CD4-positive, CD25-positive, alpha-beta regulatory T cell (primary cell): Measurements from ENCODE around the gene RNF157. TPM values are rescaled to one million over a fixed set of nuclear protein-coding genes. Genes with fewer than 3 reads are reported as not detected.

Source experiments
- ATAC-seq, 2 donors: fragments of 150-1000 bp; cut with Tn5 transposase; one replicate each; pipeline ENCODE4 v1.10.0; 2021; ENCODE audit warnings: low read depth in 2 of 2, moderate number of reproducible peaks in 2 of 2, moderate library complexity in 1 of 2
- DNase-seq, 3 donors: peaks; one replicate each; pipeline versions ENCODE4 v3.0.0 to v3.0.0-alpha.2; 2012 to 2022; ENCODE audit warnings: mixed read lengths in 1 of 3
- H3K27ac ChIP-seq: one replicate; pipeline ENCODE4 v1.7.0; 2013; ENCODE audit warnings: mild to moderate bottlenecking, low read length; ENCODE audit not compliant: insufficient read depth, poor library complexity, severe bottlenecking
- H3K27me3 ChIP-seq: one replicate; pipeline ENCODE4 v1.7.0; 2013; ENCODE audit warnings: low read length; ENCODE audit not compliant: control insufficient read depth, insufficient read depth
- H3K36me3 ChIP-seq: one replicate; pipeline ENCODE4 v1.7.0; 2013; ENCODE audit warnings: mild to moderate bottlenecking, low read length, moderate library complexity; ENCODE audit not compliant: control insufficient read depth, insufficient read depth
- H3K4me1 ChIP-seq: 2 replicates; pipeline ENCODE4 v1.7.0; 2013; ENCODE audit warnings: mild to moderate bottlenecking, low read length; ENCODE audit not compliant: insufficient read depth, control insufficient read depth, poor library complexity, severe bottlenecking
- H3K4me3 ChIP-seq: one replicate; pipeline ENCODE4 v1.7.0; 2013; ENCODE audit warnings: low read depth, mild to moderate bottlenecking, low read length, moderate library complexity
- H3K9me3 ChIP-seq, 2 experiments: 1 replicate in 1 of 2; 2 replicates in 1 of 2; pipeline ENCODE4 v1.7.0; 2013; ENCODE audit warnings: low read length in 2 of 2, mild to moderate bottlenecking in 1 of 2, moderate library complexity in 1 of 2; ENCODE audit not compliant: control insufficient read depth in 2 of 2
- H3K27ac Mint-ChIP-seq, 3 donors: one replicate each; pipeline ENCODE4 v1.8.0; 2020 to 2022; ENCODE audit warnings: mild to moderate bottlenecking in 3 of 3, mixed read lengths in 3 of 3, moderate library complexity in 2 of 3
- H3K27me3 Mint-ChIP-seq: one replicate; pipeline ENCODE4 v1.8.0; 2022; ENCODE audit warnings: mild to moderate bottlenecking, mixed read lengths
- H3K36me3 Mint-ChIP-seq: one replicate; pipeline ENCODE4 v1.8.0; 2020; ENCODE audit warnings: mixed read lengths
- H3K4me1 Mint-ChIP-seq, 4 donors: one replicate each; pipeline ENCODE4 v1.8.0; 2020 to 2022; ENCODE audit warnings: mixed read lengths in 4 of 4, mild to moderate bottlenecking in 1 of 4
- H3K4me3 Mint-ChIP-seq, 4 donors: one replicate each; pipeline ENCODE4 v1.8.0; 2020 to 2022; ENCODE audit warnings: mild to moderate bottlenecking in 4 of 4, mixed read lengths in 4 of 4, moderate library complexity in 3 of 4
- H3K9me3 Mint-ChIP-seq, 7 donors: one replicate each; pipeline ENCODE4 v1.8.0; 2020 to 2022; ENCODE audit warnings: mixed read lengths in 7 of 7, mild to moderate bottlenecking in 3 of 7, moderate library complexity in 2 of 7
- polyA plus RNA-seq, 4 donors: library from polyadenylated mRNA; unstranded; fragments of 300-500 nt; fragmentation: Illumina TruSeq; gene quantifications; one replicate each; pipeline ENCODE4 v1.2.3, GENCODE V29; 2021
- total RNA-seq: library from RNA; stranded (reverse); gene quantifications from one replicate; pipeline ENCODE4 v1.2.3, GENCODE V29; 2022

Gene RNF157
- total RNA-seq (17.7 TPM), polyA plus RNA-seq (1 to 10 TPM; 3.3 to 5.6 (median 4.3) TPM)

DNA sequence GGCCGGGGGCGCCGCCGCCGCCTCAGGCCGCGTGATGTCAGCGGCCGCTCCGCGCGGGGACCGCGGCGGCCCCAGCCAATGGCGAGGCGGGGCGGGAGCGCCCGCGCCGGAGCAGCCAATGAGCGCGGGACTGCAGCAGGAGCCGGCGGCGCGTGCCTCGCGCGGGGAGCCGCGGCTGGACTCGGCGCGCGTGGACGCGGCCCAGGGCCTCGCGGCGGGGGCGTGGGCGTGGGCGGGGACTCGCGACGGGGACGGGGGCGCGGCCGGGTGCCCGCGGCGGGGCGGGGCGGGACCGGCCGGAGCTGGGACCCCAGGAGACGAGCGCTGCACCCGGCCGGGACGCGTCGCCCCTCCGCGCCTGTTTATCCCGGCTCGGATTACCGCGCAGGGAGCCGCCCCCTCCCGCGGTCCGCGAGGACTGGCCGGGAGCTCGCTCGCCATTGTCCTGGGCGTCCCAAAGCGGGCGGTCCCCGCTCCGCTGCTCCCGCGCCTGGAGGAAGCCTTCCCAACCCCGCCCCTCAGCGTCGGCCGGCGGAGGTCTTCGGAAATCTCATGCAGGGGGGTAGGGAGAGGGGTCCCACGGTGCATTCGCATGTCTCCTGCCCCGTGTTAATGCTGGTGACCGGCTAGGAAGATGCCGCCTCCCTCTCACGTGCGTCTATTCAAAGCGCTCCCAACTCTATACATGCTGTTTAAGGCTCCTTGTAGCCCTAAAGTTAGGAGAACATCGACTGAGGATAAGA is at the start of gene RNF157:
TSS of gene RNF157 (minus strand) at position 33 of the 743 bp plus-strand sequence. CDS start 253 bp downstream, outside the sequence.
- H3K4me1 Mint-ChIP-seq: peaks cover 18 to 44% (median 22%) of the 10 kb centered on the region in 4 donors
- H3K9me3 ChIP-seq: no peaks in the 10 kb centered on the region
- peak within 1 kb of the TSS; percentile 69 for H3K4me3 ChIP-seq
- no peaks in the 10 kb centered on the region for H3K36me3 ChIP-seq
- DNase-seq: peak; percentile 64 to 70 (median 69)
- peak within 1 kb of the TSS; percentile 91 to 97 (median 93) for H3K4me3 Mint-ChIP-seq
- peaks cover 28% of the 10 kb centered on the region for H3K4me1 ChIP-seq
- no peaks in the 10 kb centered on the region for H3K36me3 Mint-ChIP-seq
- peak; percentile 92 to 94 for ATAC-seq
- peaks cover 4% of the 10 kb centered on the region for H3K27me3 ChIP-seq
- H3K27me3 Mint-ChIP-seq: peaks cover 17% of the 10 kb centered on the region
- peak within 1 kb of the TSS; percentile 87 to 96 (median 87) for H3K27ac Mint-ChIP-seq
- peak within 1 kb of the TSS; percentile 65 for H3K27ac ChIP-seq
- H3K9me3 Mint-ChIP-seq: no peaks in the 10 kb centered on the region

DNA sequence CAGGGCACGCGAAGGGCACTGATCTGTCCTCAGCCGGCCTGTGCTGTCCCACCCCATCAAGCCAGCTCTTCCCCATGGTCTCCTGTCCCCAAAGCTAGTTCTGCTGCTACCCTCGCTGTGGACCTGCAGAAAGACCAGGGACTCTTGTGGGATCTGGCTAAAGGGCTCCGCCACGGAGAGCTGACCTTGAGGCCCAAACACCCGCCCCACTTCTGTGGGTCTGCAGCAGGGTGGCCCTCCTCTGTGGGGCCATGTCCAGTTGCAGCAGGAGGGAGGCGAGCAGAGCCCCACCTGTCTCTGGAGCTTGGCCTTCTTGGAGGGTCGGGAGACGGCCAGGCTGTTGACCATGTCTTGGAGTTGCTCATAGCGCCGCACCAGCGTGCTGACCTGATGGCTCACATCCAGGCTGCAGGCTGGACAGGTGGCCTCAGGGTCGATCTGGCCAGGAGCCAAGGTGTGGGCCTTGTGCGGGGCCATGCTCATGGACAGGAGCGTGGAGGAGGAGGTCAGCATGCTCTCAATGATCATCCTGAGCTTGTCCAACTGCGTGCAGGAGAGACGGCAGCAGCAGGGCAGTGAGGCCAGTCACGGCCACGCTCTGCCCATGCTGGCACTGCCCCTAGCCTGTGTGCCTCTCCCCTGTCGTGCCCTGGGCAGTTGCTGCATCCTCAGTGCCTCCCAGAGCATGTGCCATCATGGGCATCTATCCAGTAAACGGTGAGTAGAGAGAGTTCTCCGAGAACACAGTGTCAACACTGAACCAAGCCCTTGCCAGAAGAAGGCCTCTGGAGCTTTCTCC is 41.5 kb upstream of the RNF157 start:
- no peak for ATAC-seq
- Histone ChIP-seq H3K27ac (no peak overlapping the region), H3K27me3 (no peaks in the 10 kb centered on the region), H3K4me1 (peaks cover 8% of the 10 kb centered on the region), H3K36me3 (no peaks in the 10 kb centered on the region), H3K4me3 (no peak overlapping the region), H3K9me3 (no peaks in the 10 kb centered on the region)
- no peak for DNase-seq
- Mint-ChIP-seq H3K9me3 (no peaks in the 10 kb centered on the region), H3K27me3 (peaks cover 4% of the 10 kb centered on the region), H3K36me3 (no peaks in the 10 kb centered on the region), H3K4me3 (no peak overlapping the region), H3K4me1 (peaks cover 4 to 15% (median 5%) of the 10 kb centered on the region in 4 donors), H3K27ac (no peak overlapping the region)

DNA sequence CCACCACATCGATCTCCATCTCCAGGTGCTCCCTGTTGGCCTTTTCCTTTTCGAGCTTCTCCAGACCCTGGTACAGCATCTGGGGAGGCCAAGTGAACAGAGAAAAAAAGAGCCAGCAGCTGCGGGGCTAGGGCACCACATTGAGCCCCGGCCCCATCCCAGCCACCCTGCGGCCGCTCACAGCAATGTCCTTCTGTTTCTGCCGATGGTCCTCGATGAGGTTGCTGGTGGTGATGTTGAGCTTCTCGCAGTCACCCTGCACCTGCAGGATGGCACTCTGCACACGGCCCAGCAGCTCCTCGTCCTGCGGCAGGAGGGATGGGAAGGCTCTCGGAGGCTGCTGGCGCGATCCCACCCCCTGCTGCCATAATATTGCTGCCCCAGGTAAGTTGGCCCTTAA is 40.4 kb upstream of the RNF157 start:
- Mint-ChIP-seq H3K4me1 (peaks cover 4 to 23% (median 5%) of the 10 kb centered on the region in 4 donors), H3K27ac (no peak overlapping the region), H3K27me3 (peaks cover 4% of the 10 kb centered on the region), H3K9me3 (no peaks in the 10 kb centered on the region), H3K4me3 (no peak overlapping the region), H3K36me3 (no peaks in the 10 kb centered on the region)
- no peaks in the 10 kb centered on the region for H3K27me3 ChIP-seq
- no peaks in the 10 kb centered on the region for H3K36me3 ChIP-seq
- no peaks in the 10 kb centered on the region for H3K9me3 ChIP-seq
- H3K4me3 ChIP-seq: no peak overlapping the region
- peaks cover 11% of the 10 kb centered on the region for H3K4me1 ChIP-seq
- H3K27ac ChIP-seq: no peak overlapping the region
- no peak for DNase-seq
- no peak for ATAC-seq

DNA sequence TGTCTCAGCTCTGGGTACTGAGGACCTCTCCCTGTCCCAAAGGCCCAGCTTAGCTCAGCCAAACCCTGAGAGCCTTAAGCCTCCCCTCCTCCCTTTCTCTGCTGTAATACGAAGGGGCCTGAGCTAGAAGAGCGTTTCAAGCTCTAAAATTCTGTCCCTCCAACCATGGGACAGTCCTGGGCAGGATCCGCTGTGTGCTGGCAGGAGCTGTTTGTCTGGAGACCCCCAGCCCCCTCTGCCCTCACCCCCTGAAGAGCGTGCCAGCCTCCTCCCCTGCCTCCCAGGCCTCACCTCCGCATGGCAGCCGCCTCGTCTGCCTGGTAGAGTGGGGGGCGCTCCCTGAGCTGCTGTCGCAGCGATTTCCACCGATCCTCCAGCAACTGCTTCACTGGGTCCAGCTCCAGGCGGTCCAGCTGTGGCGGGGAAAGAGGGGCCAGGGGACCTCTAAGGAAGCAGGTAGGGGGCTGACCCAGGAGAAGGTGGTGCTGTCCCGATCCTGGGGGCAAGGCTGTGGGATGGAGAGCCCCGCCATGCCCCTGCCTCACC is 39.5 kb upstream of the RNF157 start:
- peaks cover 4 to 29% (median 7%) of the 10 kb centered on the region in 4 donors for H3K4me1 Mint-ChIP-seq
- no peaks in the 10 kb centered on the region for H3K36me3 Mint-ChIP-seq
- Histone ChIP-seq H3K36me3 (no peaks in the 10 kb centered on the region), H3K27ac (no peak overlapping the region), H3K4me3 (no peak overlapping the region), H3K4me1 (peaks cover 13% of the 10 kb centered on the region), H3K9me3 (no peaks in the 10 kb centered on the region), H3K27me3 (no peaks in the 10 kb centered on the region)
- DNase-seq: no peak
- H3K27me3 Mint-ChIP-seq: peaks cover 4% of the 10 kb centered on the region
- peak overlapping the region in 2 of 3 donors; percentile 17 to 82 for H3K27ac Mint-ChIP-seq
- ATAC-seq: no peak
- no peaks in the 10 kb centered on the region for H3K9me3 Mint-ChIP-seq
- H3K4me3 Mint-ChIP-seq: no peak overlapping the region

DNA sequence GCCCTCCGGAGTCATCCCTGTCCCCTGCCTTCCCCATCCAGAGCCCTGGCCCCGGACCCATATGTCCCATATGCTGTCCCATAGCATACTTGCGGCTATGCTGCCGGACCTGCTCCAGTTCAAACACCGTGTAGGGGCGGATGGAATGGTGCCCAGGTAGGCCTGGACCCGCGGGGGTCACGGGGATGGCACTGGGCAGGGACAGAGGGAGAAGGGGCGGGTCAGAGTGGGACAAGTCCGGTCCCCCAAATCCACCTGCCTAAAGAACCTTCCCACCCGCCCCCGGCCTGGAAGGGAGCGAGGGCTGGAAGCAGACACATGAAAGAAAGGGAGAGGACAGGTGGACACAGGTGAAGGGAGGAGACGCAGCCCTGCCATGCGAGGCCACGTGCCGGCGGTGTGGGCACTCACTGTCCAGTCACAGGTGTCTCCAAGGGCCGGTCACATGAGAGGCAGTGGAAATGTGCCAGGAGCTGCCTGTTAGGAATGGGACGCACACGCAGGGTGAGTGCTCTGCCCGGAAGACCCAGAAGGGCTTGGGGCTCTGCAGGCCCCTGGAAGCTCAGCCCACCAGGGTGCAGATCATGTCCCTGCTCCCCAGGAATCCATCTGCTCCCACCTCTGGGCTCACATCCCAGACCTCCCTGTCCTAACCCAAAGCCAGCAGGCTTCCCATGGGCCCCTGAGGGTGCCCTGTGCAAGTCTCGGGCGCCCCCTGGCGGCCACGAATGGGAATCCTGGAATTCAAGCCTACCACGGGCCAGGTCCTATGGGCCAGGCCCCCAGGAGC is 38.9 kb upstream of the RNF157 start:
- no peak overlapping the region for H3K4me3 ChIP-seq
- H3K27me3 ChIP-seq: no peaks in the 10 kb centered on the region
- H3K27ac ChIP-seq: no peak overlapping the region
- no peaks in the 10 kb centered on the region for H3K9me3 ChIP-seq
- peak; percentile 76 to 81 (median 77) for DNase-seq
- Mint-ChIP-seq H3K27me3 (peaks cover 1% of the 10 kb centered on the region), H3K36me3 (no peaks in the 10 kb centered on the region), H3K4me3 (no peak overlapping the region), H3K4me1 (peaks cover 4 to 35% (median 11%) of the 10 kb centered on the region in 4 donors), H3K9me3 (no peaks in the 10 kb centered on the region), H3K27ac (peak overlapping the region in 2 of 3 donors; percentile 17 to 82)
- peak; percentile 68 to 69 for ATAC-seq
- H3K36me3 ChIP-seq: no peaks in the 10 kb centered on the region
- peaks cover 20% of the 10 kb centered on the region for H3K4me1 ChIP-seq

DNA sequence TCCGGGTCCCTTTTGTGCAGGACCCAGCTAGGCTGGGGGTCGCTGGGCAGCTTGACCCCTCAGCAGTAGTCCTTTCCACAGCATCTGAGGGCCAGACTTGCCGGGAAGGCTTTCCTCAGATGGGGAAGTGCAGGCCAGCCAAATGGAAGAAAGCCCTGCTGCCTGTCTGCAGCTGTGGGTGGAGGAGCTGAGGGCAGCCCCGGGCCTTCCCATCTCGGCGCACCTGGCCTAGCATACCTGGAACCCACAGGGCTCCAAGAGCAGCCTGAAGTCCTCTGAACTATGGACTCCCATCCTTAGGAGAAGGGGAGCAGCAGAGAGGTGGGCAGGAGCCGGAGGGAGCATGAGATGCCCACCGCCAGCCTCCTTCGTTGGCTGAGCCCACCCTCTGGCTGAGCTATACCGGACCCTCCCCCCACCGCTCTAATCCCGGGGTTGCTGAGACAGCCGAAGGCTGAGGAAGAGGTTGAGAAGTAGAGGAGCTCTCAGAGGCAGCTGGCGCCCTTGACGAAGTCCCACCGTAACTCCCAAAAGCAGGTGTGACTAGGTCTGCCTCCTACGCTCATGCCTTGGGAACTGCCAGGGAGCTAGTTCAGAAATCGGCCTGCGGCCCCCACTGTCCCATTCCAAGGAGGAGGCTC is 38.1 kb upstream of the RNF157 start:
- Mint-ChIP-seq H3K9me3 (no peaks in the 10 kb centered on the region), H3K36me3 (no peaks in the 10 kb centered on the region), H3K27ac (peak overlapping the region in 1 of 3 donors; percentile 38), H3K27me3 (no peaks in the 10 kb centered on the region), H3K4me1 (peaks cover 4 to 41% (median 11%) of the 10 kb centered on the region in 4 donors), H3K4me3 (no peak overlapping the region)
- Histone ChIP-seq H3K4me1 (peaks cover 27% of the 10 kb centered on the region), H3K36me3 (no peaks in the 10 kb centered on the region), H3K4me3 (no peak overlapping the region), H3K27ac (no peak overlapping the region), H3K27me3 (no peaks in the 10 kb centered on the region), H3K9me3 (no peaks in the 10 kb centered on the region)
- no peak for ATAC-seq
- DNase-seq: no peak
